Lower leg skin (tissue), 3 donors: Measurements from ENCODE around the gene ELP4.

Experiments used
- POLR2A ChIP-seq, 2 donors: fragments of 450-650 bp; IDR thresholded peaks; one replicate each; pipeline ENCODE4 v1.6.1; 2016 to 2017; ENCODE audit warnings: antibody characterized with exemption in 2 of 2, mild to moderate bottlenecking in 1 of 2, moderate library complexity in 1 of 2
- TF ChIP-seq, protein P1 (sequence below), 3 donors: fragments of 450-650 bp; IDR thresholded peaks; one replicate each; pipeline ENCODE4 v1.5.1; 2016; ENCODE audit warnings: antibody characterized with exemption in 3 of 3, mild to moderate bottlenecking in 3 of 3, moderate library complexity in 2 of 3

DNA sequence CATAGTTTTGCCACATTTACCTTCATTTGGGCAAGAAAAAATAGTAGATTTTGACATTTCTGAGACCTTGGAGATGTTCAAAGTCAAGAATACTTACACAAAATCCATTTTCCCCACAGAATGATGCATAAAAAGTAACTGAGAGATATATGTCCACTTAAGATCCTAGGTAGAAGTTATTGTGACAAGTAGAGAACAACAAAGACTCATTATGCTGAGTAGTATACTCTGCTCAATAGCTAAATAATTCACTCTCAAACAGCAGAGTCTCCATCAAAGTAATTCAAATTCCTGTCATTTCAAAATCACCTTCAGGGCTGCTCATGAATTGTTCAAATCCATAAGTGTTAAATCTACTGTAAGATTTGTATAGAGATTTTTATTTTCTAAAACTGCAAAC is 35.5 kb upstream of the ELP4 start:
- TF ChIP-seq, protein P1, sequence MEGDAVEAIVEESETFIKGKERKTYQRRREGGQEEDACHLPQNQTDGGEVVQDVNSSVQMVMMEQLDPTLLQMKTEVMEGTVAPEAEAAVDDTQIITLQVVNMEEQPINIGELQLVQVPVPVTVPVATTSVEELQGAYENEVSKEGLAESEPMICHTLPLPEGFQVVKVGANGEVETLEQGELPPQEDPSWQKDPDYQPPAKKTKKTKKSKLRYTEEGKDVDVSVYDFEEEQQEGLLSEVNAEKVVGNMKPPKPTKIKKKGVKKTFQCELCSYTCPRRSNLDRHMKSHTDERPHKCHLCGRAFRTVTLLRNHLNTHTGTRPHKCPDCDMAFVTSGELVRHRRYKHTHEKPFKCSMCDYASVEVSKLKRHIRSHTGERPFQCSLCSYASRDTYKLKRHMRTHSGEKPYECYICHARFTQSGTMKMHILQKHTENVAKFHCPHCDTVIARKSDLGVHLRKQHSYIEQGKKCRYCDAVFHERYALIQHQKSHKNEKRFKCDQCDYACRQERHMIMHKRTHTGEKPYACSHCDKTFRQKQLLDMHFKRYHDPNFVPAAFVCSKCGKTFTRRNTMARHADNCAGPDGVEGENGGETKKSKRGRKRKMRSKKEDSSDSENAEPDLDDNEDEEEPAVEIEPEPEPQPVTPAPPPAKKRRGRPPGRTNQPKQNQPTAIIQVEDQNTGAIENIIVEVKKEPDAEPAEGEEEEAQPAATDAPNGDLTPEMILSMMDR (IDR thresholded peaks at IDR 0.05) = no peak
- no peak for TF ChIP-seq POLR2A (IDR thresholded peaks at IDR 0.05)
